ENCODE results near the gene OR4C12. TPM values are rescaled to one million over a fixed set of nuclear protein-coding genes. Genes with fewer than 3 reads are reported as not detected.
"Not testable (repeated sequence)": the region's sequence is repeated elsewhere in the genome, so short reads cannot be mapped to it uniquely, and the experiment has no call there.

Gene OR4C12
- total RNA-seq: not detected

DNA sequence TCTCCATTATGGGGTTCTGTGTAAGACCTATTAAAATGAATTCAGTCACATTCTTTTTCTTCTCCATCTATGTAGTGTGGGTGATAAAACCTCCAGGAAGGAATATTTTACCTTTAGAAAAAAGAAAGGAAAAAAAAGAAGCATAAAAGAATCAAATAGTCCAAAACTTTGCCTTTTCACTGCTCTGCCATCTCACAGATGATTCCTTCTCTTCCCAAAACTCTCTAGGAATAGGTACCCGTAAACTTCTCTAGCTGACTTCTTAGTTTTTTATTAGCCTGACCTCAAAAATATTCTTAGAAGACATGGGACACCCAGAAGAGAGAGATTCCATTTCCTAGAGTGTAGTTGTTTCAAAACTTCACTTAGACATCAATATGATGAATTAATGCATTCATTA lies at the start of gene OR4C12:
OR4C12 (minus strand) TSS at position 101 of the 400 bp plus-strand sequence; CDS start at position 67, 34 bp downstream.
- H3K4me3 ChIP-seq; H3K9me3 ChIP-seq; intact Hi-C loops (cut with DNase I; ENCODE audit: low total_unique reads); H3K36me3 ChIP-seq; DNase-seq; H3K27me3 ChIP-seq; H3K4me1 ChIP-seq; H3K27ac ChIP-seq: not testable (repeated sequence)

DNA sequence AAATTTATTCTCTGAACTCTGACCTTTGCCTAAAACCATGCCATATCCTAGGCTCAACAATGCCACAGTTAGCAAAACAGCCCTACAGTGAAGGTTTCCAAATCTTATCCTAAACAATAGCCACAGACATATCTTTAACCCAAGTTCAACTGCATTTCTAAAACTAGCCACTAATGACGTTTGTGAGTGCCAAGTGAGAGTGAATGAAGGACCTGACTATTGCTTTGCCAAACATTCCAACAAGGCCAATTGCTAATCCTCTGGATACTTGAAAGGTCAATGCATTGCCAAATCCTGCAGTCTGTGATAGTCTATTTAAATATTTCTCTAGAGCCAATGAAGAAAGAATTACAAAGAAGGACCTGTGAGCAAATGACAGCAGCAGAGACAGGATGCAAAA lies 47.9 kb upstream of the OR4C12 start:
- Histone ChIP-seq H3K27me3 (no peaks in the 10 kb centered on the region), H3K36me3 (no peaks in the 10 kb centered on the region), H3K4me1 (no peaks in the 10 kb centered on the region), H3K27ac (no peak overlapping the region), H3K4me3 (no peak overlapping the region), H3K9me3 (no peaks in the 10 kb centered on the region)
- intact Hi-C loops (cut with DNase I; ENCODE audit: low total_unique reads): no loop called here
- TF ChIP-seq, protein P1, sequence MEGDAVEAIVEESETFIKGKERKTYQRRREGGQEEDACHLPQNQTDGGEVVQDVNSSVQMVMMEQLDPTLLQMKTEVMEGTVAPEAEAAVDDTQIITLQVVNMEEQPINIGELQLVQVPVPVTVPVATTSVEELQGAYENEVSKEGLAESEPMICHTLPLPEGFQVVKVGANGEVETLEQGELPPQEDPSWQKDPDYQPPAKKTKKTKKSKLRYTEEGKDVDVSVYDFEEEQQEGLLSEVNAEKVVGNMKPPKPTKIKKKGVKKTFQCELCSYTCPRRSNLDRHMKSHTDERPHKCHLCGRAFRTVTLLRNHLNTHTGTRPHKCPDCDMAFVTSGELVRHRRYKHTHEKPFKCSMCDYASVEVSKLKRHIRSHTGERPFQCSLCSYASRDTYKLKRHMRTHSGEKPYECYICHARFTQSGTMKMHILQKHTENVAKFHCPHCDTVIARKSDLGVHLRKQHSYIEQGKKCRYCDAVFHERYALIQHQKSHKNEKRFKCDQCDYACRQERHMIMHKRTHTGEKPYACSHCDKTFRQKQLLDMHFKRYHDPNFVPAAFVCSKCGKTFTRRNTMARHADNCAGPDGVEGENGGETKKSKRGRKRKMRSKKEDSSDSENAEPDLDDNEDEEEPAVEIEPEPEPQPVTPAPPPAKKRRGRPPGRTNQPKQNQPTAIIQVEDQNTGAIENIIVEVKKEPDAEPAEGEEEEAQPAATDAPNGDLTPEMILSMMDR (IDR thresholded peaks at IDR 0.05): no peak
- no peak for TF ChIP-seq POLR2A (IDR thresholded peaks at IDR 0.05)
- no peak for DNase-seq

DNA sequence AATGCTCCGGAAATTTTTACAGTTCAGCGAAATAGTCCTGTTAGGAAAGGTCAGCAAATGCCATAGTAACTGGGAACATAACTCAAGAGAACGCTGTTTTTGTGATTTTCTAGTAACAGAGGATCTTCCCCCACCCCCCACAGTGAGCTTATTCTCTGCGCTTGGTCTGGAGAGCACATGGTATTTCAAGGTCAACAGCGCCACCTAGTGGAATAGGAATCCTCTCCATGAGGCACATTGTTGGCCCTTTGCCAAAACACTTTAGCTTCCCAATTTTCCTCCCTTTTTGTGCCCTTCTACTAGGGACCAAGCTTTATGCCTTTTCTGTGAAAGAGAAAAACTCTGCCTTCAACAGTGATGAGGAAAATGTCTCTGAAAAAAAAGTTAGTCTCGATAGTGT lies 13.2 kb upstream of the OR4C12 start:
- no peak for TF ChIP-seq POLR2A (IDR thresholded peaks at IDR 0.05)
- TF ChIP-seq, protein P1 (IDR thresholded peaks at IDR 0.05): no peak
- Histone ChIP-seq H3K36me3 (no peaks in the 10 kb centered on the region), H3K4me3 (no peak overlapping the region), H3K27ac (no peak overlapping the region), H3K4me1 (no peaks in the 10 kb centered on the region), H3K9me3 (no peaks in the 10 kb centered on the region), H3K27me3 (no peaks in the 10 kb centered on the region)
- DNase-seq: no peak
- intact Hi-C loops (cut with DNase I; ENCODE audit: low total_unique reads): no loop called here

DNA sequence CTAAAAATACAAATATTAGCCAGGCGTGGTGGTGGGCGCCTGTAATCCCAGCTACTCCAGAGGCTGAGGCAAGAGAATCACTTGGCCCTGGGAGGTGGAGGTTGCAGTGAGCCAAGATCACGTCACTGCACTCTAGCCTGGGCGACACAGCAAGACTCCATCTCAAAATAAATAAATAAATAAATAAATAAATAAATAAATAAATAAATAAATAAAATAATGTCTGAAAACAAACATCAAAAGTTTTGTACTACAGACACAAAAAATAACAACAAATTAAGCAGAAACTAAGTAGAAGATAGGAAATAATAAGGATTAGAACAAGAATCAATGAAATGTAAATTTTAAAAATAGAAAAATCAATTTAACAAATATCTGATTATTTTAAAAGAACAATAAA lies 8.9 kb downstream of the OR4C12 start:
- H3K4me3 ChIP-seq; DNase-seq; H3K9me3 ChIP-seq; H3K4me1 ChIP-seq; H3K27ac ChIP-seq; intact Hi-C loops (cut with DNase I; ENCODE audit: low total_unique reads); H3K36me3 ChIP-seq; H3K27me3 ChIP-seq: not testable (repeated sequence)

DNA sequence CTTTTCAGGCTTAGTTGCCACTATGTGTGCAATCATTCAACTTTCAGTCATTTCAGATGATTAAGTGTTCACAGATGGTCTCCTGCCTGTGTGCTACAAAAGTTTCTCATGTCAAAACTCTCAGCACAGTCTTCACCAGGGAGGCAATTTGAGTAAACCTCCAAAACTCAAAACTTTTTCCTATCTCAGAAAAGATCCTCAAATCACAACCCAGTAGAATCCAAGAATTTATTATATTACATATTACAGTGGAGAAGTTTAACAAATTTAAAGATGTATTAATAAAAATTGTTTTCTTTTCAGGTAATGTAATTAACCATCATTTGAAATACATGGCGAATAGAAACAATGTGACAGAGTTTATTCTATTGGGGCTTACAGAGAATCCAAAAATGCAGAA lies 30.2 kb downstream of the OR4C12 start, which contains the start of gene OR4C13:
OR4C13 (plus strand) TSS at position 301 of the 400 bp plus-strand sequence; CDS start at position 333, 32 bp downstream.
- intact Hi-C loops (cut with DNase I; ENCODE audit: low total_unique reads): no loop called here
- DNase-seq: no peak
- Histone ChIP-seq H3K27ac (no peak within 1 kb of the TSS), H3K27me3 (no peaks in the 10 kb centered on the region), H3K9me3 (no peaks in the 10 kb centered on the region), H3K36me3 (no peaks in the 10 kb centered on the region), H3K4me3 (no peak within 1 kb of the TSS), H3K4me1 (no peaks in the 10 kb centered on the region)
- TF ChIP-seq, protein P1 (IDR thresholded peaks at IDR 0.05): no peak
- TF ChIP-seq POLR2A (IDR thresholded peaks at IDR 0.05): no peak

DNA sequence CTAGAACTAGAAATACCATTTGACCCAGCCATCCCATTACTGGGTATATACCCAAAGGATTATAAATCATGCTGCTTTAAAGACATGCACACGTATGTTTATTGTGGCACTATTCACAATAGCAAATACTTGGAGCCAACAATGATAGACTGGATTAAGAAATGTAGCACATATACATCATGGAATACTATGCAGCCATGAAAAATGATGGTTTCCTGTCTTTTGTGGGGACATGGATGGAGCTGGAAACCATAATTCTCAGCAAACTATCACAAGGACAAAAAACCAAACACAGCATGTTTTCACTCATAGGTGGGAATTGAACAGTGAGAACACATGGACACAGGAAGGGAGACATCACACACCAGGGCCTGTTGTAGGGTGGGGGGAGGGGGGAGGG lies 33.6 kb downstream of the OR4C12 start:
- H3K27me3 ChIP-seq; H3K36me3 ChIP-seq; H3K4me3 ChIP-seq; H3K9me3 ChIP-seq; intact Hi-C loops (cut with DNase I; ENCODE audit: low total_unique reads); H3K27ac ChIP-seq; H3K4me1 ChIP-seq; DNase-seq: not testable (repeated sequence)

Other genes with a start within 250 kb of the OR4C12 start
- gene OR4C13, start 30.1 kb downstream of the OR4C12 start, total RNA-seq: not detected
- gene OR4C45, start 50.3 kb upstream of the OR4C12 start, total RNA-seq: not detected